Lung microvascular endothelial cell (primary cell): Measurements from ENCODE around the gene TOP3B. TPM values are rescaled to one million over a fixed set of nuclear protein-coding genes. Genes with fewer than 3 reads are reported as not detected.

Source experiments
- DNase-seq, 2 donors: peaks; one replicate each; pipeline versions ENCODE4 v3.0.0 to v3.0.0-alpha.2; 2010; ENCODE audit warnings: low read depth in 2 of 2
- total RNA-seq: library from RNA; depleted of rRNA; stranded (reverse); fragments of >200 nt; gene quantifications from 2 replicates; pipeline ENCODE4 v1.2.1, GENCODE V29; 2014

The TOP3B gene, protein sequence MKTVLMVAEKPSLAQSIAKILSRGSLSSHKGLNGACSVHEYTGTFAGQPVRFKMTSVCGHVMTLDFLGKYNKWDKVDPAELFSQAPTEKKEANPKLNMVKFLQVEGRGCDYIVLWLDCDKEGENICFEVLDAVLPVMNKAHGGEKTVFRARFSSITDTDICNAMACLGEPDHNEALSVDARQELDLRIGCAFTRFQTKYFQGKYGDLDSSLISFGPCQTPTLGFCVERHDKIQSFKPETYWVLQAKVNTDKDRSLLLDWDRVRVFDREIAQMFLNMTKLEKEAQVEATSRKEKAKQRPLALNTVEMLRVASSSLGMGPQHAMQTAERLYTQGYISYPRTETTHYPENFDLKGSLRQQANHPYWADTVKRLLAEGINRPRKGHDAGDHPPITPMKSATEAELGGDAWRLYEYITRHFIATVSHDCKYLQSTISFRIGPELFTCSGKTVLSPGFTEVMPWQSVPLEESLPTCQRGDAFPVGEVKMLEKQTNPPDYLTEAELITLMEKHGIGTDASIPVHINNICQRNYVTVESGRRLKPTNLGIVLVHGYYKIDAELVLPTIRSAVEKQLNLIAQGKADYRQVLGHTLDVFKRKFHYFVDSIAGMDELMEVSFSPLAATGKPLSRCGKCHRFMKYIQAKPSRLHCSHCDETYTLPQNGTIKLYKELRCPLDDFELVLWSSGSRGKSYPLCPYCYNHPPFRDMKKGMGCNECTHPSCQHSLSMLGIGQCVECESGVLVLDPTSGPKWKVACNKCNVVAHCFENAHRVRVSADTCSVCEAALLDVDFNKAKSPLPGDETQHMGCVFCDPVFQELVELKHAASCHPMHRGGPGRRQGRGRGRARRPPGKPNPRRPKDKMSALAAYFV
- 12.0 and 17.3 TPM in 2 replicates for total RNA-seq

DNA sequence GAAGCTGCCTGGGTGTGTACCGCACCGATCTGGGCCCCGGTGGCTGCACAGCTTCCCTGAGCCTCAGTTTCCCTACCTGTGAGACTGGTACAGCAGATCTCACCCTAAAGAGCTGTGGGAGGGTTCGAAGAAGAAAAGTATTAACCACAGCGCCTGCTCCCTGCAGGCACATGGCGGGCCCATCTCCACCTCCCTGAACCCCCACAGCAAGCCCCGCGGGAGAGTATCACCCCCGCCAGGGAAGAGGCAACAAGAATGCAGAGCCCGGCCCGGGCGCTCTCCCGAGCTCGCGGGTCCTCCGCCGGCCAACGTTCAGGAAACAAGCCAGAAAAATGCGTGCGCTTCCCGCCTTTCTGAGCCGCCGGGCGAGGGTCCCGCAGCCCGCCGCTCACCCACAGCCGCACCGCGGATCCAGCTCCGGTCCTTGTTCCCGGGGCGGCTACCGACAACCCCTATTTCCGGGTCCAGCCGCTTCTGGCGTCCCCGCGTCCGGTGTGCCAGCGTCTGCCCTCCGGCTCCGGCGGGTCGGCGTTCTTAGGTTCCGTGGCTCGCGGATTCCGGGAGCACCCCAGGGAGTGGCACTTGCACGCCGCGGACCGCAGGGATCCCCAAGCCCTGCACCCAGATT is at the start of gene TOP3B:
Gene TOP3B, minus strand, starts transcription at position 450 of the 628 bp plus-strand sequence. CDS start 7,078 bp downstream, outside the sequence.
- peak; percentile 79 to 84 for DNase-seq

DNA sequence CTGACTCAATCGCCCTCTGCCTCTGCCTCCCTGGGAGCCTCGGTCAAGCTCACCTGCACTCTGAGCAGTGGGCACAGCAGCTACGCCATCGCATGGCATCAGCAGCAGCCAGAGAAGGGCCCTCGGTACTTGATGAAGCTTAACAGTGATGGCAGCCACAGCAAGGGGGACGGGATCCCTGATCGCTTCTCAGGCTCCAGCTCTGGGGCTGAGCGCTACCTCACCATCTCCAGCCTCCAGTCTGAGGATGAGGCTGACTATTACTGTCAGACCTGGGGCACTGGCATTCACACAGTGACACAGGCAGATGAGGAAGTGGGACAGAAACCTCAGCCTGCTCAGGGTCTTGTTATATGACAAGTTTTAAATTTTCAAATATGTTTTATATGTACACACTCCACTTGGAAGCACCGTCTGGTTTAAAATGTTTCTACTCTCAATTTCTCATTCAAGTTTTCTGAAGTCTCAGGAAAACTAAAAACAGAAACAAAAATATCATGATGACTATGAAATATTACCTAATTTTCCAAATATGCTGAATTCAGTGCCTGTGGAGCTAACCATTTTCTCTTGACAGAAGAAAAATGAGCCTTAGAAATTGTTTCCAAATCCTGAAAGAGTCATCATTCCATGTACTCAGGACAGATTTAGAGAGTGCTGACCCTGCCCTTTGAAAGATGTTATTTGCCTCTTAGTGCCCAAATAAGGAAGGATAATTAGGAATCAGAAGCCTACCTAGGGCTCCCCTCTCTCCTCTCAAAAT is 48.8 kb upstream of the TOP3B start:
- DNase-seq, result no peak

DNA sequence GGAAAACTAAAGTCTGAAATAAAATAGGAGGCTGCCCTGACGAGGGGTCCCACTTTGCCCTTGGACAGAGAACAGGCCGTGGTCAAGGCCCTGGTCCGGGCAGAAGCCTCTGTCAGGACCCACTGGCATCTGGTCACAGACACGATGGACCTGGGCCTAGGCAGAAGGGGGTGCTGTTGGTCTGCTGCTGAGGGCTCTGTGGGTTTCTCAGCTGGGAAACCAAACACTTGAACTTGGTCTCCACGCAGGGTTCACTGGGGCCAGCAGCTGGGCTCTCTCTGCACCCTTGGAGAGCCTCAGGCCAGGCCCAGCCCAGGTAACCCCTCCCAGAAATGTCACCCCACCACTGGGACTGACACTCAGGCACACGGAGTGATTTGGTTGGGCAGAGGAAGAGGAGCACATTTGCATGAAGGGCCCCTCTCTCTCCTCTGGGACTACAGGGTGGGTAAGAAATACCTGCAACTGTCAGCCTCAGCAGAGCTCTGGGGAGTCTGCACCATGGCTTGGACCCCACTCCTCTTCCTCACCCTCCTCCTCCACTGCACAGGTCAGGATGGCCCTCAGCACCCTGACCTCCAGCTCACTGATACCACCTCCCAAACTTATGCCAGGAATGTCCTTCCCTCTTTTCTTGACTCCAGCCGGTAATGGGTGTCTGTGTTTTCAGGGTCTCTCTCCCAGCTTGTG is 48.1 kb upstream of the TOP3B start:
- peak; percentile 12 to 22 for DNase-seq

DNA sequence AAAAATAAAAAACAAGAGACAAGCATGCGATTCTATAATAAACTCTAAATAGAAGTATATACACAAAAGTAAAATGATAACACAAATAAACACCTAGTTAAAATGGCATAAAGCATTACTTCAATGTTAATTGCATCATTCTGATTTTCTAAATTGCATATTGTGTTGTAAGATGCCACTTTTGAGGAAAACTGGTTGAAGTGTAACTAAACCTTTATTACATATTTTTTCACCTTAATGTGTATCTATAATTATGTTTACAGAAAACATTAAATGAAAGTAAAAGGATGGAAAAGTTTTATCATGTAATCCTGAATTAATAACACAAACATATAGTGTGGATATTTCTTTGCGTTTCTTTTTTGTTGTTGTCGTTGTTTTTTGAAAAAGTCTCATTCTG is 45.4 kb upstream of the TOP3B start:
- DNase-seq, result no peak

GRCh38 chr22:22026157-22026831 is 43.7 kb upstream of the TOP3B start:
- no peak for DNase-seq

DNA sequence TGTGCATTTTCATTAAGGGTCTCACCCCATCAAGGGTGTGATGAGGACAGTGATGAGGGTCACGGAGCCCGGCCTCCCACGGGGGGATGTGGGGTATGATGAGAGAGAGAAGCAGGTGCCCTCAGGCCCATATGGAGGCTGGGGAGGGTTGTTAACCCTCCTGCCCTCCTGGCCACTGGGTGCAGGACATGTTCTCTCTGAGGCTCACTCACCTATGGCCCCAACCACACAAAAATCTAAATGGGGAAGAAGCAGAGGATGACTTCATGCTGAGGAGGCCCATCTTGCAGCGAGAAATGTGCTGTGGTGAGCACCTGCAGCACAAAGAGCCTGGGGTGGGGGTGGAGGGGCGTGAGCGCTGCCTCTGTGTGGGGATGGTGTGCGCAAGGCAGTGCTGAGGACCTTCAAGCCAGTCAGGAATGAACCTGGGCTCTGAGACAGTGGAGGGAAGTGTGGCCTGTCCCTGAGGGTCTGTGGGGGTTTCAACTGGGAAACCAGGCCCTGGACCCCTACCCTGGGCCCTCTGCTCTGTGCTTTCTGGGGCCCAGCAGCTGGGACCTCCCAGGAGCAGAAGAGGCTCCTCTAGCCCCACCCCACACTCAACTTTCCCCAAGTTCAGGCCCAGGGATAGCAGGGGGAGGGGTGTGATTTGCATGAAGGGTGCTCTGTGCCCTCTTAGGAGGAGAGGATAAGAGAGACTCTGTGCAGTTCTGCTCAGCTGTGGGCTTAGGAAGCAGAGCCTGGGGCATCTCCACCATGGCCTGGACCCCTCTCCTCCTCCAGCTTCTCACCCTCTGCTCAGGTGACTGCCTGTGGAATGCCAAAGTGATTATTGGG is 43.0 kb upstream of the TOP3B start:
- no peak for DNase-seq

GRCh38 chr22:22024440-22024839 is 41.9 kb upstream of the TOP3B start:
- no peak for DNase-seq

- DNase-seq, result peak in 1 of 2 donors; percentile 1
Observed at GRCh38 chr22:22023581-22024137, 41.1 kb upstream of the TOP3B start.

GRCh38 chr22:22022947-22023534 is 40.5 kb upstream of the TOP3B start:
- DNase-seq, result no peak

GRCh38 chr22:22022255-22022840 is 39.8 kb upstream of the TOP3B start:
- no peak for DNase-seq

DNA sequence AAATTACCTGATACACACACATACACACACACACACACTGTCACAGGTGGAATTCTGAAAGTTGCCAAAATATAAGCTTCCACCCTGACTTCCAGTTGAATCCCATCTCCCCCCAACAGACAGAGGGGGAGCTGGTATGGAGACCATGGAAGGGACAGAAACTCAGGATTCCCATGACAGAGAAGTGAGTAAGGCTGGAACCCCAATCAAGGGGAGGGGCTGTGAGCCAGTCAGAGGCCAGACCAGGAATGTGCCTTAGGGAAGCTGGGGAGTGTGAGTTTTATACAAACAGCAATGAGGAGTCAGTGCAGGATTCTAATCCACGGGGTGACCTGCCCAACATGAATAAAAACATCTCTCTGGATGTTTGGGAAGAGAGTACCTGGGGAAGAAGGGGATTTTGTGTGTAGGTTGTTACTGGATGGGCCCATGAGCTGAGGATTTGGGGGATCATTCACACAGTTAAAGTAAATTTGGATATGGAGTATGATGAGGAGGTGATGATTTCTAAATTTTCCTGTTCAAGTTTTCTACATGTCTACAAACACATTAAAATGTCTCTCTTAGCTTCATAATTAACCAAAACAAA is 38.7 kb upstream of the TOP3B start:
- DNase-seq, result no peak

DNA sequence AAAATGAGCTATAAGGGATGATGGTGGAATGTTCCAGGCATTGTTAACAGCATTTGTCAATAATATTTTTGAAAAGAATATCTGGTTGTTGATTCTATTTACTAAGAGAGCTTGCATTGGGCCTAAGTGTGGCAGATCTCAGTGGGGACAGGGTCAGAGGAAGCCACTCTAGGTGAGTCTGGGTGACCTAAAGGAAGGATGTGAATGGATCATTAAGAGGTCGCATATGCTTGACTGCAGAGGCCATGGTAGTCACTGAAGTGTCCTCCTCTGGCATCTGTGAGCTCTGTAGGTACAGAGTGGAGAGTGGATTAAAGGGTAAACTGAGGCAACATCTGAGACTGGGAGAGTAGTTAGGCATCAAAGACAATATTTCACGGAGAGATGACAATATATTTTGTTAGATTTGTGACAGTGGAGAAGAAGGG is 37.9 kb upstream of the TOP3B start:
- no peak for DNase-seq

DNA sequence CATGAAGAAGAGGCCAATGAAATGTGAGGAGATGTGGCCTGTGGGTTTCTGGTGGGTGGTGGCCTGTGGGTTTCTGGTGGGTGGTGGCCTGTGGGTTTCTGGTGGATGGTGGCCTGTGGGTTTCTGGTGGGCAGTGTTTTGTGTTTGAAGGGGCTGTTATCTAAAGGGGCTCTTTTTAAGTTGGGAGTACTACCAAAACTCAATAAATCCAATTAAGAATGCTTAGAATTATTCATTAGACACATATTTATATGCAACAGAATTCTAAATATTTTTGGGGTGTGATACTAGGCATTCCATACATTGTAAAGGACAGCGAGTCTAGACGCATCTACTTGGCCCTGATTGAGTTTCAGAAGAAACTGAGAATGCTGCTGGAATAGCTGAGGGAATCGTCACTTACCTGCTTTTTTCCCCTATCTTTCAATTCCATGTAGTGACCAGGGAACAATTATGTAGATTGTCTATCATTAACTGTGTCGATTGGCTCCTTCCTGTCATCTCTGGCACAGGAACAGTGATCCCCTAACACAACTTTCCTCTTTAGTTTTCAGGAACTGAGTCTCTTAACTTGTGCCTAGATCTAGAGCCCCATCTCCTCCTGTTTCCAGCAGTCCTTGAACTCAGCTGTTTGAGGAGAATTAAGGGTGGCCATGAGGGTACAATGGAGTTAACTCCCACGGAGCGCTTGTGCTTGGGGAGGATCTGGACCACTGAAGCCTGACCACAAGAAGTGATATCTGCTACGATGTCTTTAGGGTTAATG is 37.3 kb upstream of the TOP3B start:
- no peak for DNase-seq

DNA sequence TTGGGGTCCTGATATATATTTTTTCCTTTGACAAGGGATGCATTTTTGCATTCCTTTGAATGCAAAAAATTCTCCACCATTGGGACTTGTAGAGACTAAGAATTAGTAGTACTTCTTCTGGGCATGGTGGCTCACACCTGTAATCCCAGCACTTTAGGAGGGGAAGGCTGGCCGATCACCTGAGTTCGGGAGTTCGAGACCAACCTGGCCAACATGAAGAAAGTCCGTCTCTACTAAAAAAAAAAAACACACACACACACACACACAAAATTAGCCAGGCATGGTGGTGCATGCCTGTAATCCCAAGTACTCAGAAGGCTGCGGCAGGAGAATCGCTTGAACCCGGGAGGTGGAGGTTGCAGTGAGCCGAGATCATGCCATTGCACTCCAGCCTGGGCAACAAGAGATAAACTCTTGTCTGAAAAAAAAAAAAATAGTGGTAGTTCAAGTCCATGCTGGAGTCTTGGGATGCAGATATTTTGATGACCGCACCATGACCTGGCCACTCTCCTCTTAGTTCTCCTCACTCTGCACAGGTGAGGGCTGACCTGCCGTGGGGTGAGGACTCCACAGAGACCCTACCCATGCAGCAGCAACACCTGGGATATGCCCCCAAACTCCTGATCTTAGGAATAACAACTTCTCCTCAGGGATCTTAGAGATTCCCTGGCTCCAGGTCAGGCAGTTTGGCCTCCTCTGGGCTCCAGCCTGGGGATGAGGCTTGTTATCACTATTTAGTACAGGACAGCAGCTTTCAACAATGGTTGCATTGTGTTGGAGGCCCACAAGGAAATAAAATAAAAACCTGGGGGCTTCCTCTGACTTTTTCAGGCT is 36.5 kb upstream of the TOP3B start:
- no peak for DNase-seq

- no peak for DNase-seq
Observed at GRCh38 chr22:22015631-22016030, 33.0 kb upstream of the TOP3B start.

DNA sequence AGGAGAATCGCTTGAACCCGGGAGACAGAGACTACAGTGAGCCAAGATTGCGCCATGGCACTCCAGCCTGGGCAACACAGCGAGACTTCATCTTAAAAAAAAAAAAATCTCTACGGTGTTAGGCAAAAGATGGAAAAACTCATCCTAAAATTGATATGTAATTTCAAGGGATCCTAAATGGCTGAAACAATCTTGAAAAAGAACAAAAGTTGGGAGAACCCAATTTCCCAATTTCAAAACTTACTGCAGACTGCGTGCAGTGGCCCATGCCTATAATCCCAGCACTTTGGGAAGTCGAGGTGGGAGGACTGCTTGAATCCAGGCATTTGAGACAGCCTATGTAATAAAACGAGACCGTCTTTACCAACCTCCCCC is 31.7 kb upstream of the TOP3B start:
- DNase-seq, result no peak
